Fibroblast of pulmonary artery (primary cell): Measurements from ENCODE around the gene ABLIM2.

ENCODE experiments used
- DNase-seq: peaks from one replicate; pipeline ENCODE4 v3.0.0-alpha.2; 2010; ENCODE audit warnings: low read depth
- H3K4me3 ChIP-seq: replicated peaks from 2 replicates; pipeline ENCODE4 v1.5.1; 2011; ENCODE audit warnings: low read depth, mild to moderate bottlenecking, control low read depth, low read length, moderate library complexity
- TF ChIP-seq, protein P1 (sequence below): IDR thresholded peaks from 2 replicates; pipeline ENCODE4 v1.5.1; 2011; ENCODE audit warnings: mild to moderate bottlenecking, control low read depth, low read length, inconsistent platforms; ENCODE audit errors: missing control alignments

ABLIM2 gene

DNA sequence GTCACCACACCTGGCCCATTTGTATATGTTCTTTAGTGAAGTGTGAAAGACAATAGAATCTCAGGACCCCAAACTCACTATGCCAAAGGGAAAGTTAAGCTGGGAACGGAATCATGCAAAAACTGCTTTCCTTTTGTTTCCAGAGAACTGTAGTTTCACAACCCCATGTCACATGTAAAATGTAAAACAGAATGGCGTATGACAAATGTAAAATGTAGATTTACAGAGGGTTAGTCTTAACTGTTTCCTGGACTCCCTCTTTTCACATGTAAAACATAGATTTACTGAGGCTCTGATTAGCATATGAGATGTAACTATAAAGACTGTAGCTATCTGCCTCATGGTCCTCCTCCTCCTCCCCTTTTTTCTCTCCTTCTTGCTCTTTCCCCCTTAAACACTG is 66.3 kb downstream of the ABLIM2 start:
- TF ChIP-seq, protein P1, sequence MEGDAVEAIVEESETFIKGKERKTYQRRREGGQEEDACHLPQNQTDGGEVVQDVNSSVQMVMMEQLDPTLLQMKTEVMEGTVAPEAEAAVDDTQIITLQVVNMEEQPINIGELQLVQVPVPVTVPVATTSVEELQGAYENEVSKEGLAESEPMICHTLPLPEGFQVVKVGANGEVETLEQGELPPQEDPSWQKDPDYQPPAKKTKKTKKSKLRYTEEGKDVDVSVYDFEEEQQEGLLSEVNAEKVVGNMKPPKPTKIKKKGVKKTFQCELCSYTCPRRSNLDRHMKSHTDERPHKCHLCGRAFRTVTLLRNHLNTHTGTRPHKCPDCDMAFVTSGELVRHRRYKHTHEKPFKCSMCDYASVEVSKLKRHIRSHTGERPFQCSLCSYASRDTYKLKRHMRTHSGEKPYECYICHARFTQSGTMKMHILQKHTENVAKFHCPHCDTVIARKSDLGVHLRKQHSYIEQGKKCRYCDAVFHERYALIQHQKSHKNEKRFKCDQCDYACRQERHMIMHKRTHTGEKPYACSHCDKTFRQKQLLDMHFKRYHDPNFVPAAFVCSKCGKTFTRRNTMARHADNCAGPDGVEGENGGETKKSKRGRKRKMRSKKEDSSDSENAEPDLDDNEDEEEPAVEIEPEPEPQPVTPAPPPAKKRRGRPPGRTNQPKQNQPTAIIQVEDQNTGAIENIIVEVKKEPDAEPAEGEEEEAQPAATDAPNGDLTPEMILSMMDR: no peak
- no peak overlapping the region for H3K4me3 ChIP-seq
- no peak for DNase-seq

DNA sequence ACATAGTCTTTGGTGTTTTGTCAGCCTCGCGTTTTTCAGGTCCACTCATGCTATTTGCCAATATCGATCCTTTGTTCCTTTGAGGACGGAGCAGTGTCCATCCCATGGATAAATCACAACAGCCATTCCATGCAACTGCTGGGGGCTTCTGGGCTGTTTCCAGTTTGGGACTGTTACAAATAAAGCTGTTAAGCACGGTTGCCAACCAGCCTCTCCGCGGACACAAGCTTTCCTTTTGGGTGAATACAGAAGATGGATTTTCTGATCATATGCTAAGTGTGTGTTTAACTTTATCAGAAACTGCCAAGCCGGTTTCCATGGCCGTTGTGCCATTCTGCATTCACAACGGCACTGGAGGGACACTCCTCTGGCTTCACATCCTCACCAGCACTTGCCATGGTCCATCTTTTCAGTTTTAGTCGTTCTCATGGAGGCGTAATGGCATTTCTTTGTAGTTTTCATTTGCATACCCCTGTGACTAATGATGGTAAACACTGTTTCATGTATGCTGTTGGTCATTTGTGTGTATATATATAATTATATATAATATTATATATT is 67.8 kb downstream of the ABLIM2 start:
- TF ChIP-seq, protein P1: no peak
- DNase-seq: no peak
- H3K4me3 ChIP-seq: no peak overlapping the region

DNA sequence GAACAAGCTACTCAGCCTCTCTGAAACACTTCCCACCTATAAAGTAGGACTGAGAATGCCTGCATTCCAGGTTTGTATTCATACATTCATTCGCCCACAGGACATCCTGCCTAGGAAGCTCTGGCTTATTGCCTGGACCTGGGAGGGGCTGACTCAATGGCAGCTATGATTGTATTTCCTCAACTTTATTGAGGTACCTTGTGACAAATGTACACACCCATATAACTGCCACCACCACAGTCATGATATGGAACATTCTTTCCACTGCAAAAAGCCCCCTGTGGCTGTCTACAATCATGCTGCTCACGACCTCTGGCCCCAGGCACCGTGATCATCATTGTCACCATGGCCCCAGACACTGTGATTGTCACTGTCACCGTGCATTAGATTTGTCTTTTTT is 68.3 kb downstream of the ABLIM2 start:
- TF ChIP-seq, protein P1: no peak
- peak; percentile 57 for DNase-seq
- no peak overlapping the region for H3K4me3 ChIP-seq

DNA sequence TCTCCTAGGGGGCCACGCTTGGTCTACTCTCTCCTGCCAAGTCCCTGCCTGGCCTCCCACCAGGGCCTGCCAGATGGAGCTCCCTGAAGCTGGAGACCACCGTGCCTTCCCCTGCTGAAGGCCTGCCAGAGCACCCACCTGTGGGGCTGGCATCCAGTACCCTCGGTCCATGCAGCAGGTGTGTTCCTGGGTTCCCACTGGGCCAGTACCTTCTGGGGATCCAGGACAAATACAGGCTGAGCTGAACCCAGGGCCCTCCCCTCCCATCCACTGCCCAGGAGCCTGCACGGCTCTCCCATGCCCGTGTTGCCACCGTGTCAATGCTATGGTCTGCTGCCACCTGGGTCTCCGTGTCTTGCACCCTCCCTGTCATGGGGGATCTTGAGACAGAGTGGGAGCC is 68.8 kb downstream of the ABLIM2 start:
- H3K4me3 ChIP-seq: no peak overlapping the region
- TF ChIP-seq, protein P1: no peak
- DNase-seq: no peak

DNA sequence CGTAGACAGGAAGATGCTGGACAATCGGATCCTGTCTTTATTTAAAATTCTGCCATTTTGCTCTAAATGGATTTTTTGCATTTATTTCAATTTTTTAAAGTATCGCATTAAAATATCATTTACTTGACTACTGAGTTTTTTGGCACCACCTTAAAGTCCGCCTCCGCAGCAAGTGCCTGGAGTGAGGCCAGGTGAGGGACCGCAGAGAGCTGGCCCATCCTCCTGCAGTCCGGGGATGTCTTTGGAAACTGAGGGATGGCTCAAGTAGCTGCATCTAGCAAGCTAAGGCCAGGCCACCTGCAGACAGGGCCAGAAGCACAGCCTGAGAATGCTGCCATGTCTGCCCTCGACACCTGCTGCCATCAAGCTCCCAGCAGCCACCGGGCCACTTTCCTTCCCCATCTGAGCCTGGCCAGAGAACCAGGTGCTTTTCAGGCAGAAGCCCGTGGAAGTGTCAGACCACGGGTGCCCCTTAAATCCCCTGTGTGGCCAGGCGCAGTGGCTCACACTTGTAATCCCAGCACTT is 69.6 kb downstream of the ABLIM2 start:
- DNase-seq: no peak
- TF ChIP-seq, protein P1: no peak
- H3K4me3 ChIP-seq: no peak overlapping the region

DNA sequence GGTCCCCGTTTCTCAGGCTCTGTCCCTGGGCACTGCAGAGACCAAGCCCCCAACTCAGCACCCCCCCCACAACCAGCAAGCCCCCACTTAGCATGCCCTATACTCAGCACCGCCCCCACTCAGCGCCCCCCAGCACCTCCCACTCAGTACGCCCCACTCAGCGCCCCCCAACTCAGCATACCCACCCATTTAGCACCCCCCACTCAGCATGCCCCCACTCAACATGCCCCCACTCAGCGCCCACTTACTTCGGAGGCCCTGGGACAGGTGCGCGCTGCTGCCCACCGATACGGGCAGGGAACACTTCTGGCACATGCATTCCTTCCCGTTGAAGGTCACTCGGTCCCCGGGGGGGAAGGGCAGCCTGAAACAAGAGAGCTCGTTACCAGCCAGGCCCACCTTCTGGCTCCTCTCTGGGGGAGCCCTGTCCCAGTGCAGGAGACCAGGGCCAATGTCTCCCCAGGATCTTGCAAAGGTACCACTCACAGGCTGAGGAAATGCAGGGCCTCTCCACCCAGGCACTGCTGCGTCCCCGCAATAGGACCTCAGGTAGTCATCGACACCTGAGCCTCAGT is 70.6 kb downstream of the ABLIM2 start:
- DNase-seq: no peak
- TF ChIP-seq, protein P1: no peak
- no peak overlapping the region for H3K4me3 ChIP-seq
